PC-3 (cell line): ENCODE results near the gene NIM1K.

Source experiments
- EZH2 ChIP-seq: fragments of 300-600 bp; sonication (generic); IDR thresholded peaks from one replicate; pipeline ENCODE4 v1.6.1; 2017; ENCODE audit warnings: antibody characterized with exemption, mild to moderate bottlenecking, low read length; ENCODE audit not compliant: unreplicated experiment
- EZH2phosphoT487 ChIP-seq: fragments of 300-600 bp; sonication (generic); IDR thresholded peaks from 2 replicates; pipeline ENCODE4 v1.6.1; 2018; ENCODE audit warnings: mild to moderate bottlenecking, antibody characterized with exemption, low read length, borderline replicate concordance
- TF ChIP-seq, protein P1 (sequence below): fragments of 300-600 bp; sonication (generic); conservative IDR thresholded peaks from 2 replicates; pipeline ENCODE4 v1.5.1; 2017; ENCODE audit warnings: antibody characterized with exemption, low read depth, mild to moderate bottlenecking, low read length

DNA sequence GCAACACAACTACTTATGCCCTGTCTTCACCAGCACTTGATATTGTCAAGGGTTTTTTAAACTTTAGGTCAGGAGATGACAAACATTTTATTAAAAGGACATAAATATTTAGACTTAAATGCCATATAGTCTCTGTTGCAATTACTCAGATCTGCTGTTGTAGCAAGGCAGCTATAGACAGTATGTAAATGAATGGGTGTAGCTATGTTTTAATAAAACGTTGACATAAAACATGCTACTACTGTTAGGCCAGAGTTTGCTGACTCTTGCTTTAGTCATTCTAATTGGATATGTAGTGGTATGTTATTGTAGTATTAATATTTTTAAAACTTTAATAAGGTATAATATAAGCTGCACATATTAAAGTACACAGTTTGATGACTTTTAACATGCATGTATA is 43.6 kb upstream of the NIM1K start:
- TF ChIP-seq, protein P1, sequence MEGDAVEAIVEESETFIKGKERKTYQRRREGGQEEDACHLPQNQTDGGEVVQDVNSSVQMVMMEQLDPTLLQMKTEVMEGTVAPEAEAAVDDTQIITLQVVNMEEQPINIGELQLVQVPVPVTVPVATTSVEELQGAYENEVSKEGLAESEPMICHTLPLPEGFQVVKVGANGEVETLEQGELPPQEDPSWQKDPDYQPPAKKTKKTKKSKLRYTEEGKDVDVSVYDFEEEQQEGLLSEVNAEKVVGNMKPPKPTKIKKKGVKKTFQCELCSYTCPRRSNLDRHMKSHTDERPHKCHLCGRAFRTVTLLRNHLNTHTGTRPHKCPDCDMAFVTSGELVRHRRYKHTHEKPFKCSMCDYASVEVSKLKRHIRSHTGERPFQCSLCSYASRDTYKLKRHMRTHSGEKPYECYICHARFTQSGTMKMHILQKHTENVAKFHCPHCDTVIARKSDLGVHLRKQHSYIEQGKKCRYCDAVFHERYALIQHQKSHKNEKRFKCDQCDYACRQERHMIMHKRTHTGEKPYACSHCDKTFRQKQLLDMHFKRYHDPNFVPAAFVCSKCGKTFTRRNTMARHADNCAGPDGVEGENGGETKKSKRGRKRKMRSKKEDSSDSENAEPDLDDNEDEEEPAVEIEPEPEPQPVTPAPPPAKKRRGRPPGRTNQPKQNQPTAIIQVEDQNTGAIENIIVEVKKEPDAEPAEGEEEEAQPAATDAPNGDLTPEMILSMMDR: no peak
- TF ChIP-seq EZH2 (no peak), EZH2phosphoT487 (no peak)
